ENCODE results near the gene LILRA2. TPM values are rescaled to one million over a fixed set of nuclear protein-coding genes. Genes with fewer than 3 reads are reported as not detected.

Gene LILRA2
- total RNA-seq, 1 experiment from 2014 or later = not detected

GRCh38 chr19:54535601-54536000 lies 38.0 kb upstream of the LILRA2 start:
- no peak for ATAC-seq

GRCh38 chr19:54536956-54537355 lies 36.6 kb upstream of the LILRA2 start:
- Mint-ChIP-seq H3K36me3 (peaks cover 56% of the 10 kb centered on the region), H3K4me3 (no peak overlapping the region), H3K4me1 (no peaks in the 10 kb centered on the region), H3K9me3 (peaks cover 75% of the 10 kb centered on the region), H3K27me3 (ENCODE audit: low read depth) (peaks cover 28% of the 10 kb centered on the region), H3K27ac (no peak overlapping the region)
- ChIA-PET CTCF (no interaction called here), POLR2A (no interaction called here)
- no peak for TF ChIP-seq CTCF (IDR thresholded peaks at IDR 0.05)
- ATAC-seq (no peak), DNase-seq (ENCODE audit: low spot score) (no peak)

More at GRCh38 chr19:54535601-54536000, 38.0 kb upstream of the LILRA2 start:
- H3K4me1 Mint-ChIP-seq = no peaks in the 10 kb centered on the region
- CTCF ChIA-PET = no interaction called here
- H3K27ac Mint-ChIP-seq = no peak overlapping the region
- no peak for DNase-seq (ENCODE audit: low spot score)
- H3K9me3 Mint-ChIP-seq = peaks cover 77% of the 10 kb centered on the region
- H3K4me3 Mint-ChIP-seq = no peak overlapping the region
- peaks cover 55% of the 10 kb centered on the region for H3K36me3 Mint-ChIP-seq
- H3K27me3 Mint-ChIP-seq (ENCODE audit: low read depth) = peaks cover 25% of the 10 kb centered on the region
- POLR2A ChIA-PET = no interaction called here
- TF ChIP-seq CDX4 (CRISPR knock-in tag; IDR thresholded peaks at IDR 0.05; ENCODE audit: borderline replicate concordance) (no peak), ZNF512 (CRISPR knock-in tag; IDR thresholded peaks at IDR 0.05; ENCODE audit: borderline replicate concordance) (no peak), MYBL2 (CRISPR knock-in tag; IDR thresholded peaks at IDR 0.05) (no peak), MLX (CRISPR knock-in tag; IDR thresholded peaks at IDR 0.05) (no peak), OVOL2 (CRISPR knock-in tag; IDR thresholded peaks at IDR 0.05; ENCODE audit: borderline replicate concordance) (no peak), PREB (CRISPR knock-in tag; IDR thresholded peaks at IDR 0.05; ENCODE audit: borderline replicate concordance) (no peak), NR1H2 (CRISPR knock-in tag; IDR thresholded peaks at IDR 0.05) (no peak), FOXP1 (CRISPR knock-in tag; IDR thresholded peaks at IDR 0.05; ENCODE audit: borderline replicate concordance) (no peak)

- ChIA-PET CTCF (no interaction called here), POLR2A (no interaction called here)
- ATAC-seq (no peak), DNase-seq (ENCODE audit: low spot score) (no peak)
- Mint-ChIP-seq H3K27me3 (ENCODE audit: low read depth) (peaks cover 30% of the 10 kb centered on the region), H3K36me3 (peaks cover 57% of the 10 kb centered on the region), H3K4me3 (no peak overlapping the region), H3K9me3 (peaks cover 73% of the 10 kb centered on the region), H3K27ac (no peak overlapping the region), H3K4me1 (no peaks in the 10 kb centered on the region)
- TF ChIP-seq TEAD4 (CRISPR knock-in tag; IDR thresholded peaks at IDR 0.05) = no peak
- TF ChIP-seq ZNF317 (CRISPR knock-in tag; IDR thresholded peaks at IDR 0.05; ENCODE audit: borderline replicate concordance, low read depth) = no peak
- no peak for TF ChIP-seq FOXK1 (CRISPR knock-in tag; IDR thresholded peaks at IDR 0.05)
- TF ChIP-seq ZNF416 (CRISPR knock-in tag; IDR thresholded peaks at IDR 0.05) = no peak
- TF ChIP-seq FOXP4 (CRISPR knock-in tag; IDR thresholded peaks at IDR 0.05) = no peak
- TF ChIP-seq SOX15 (CRISPR knock-in tag; IDR thresholded peaks at IDR 0.05) = no peak
- no peak for TF ChIP-seq MXD4 (CRISPR knock-in tag; IDR thresholded peaks at IDR 0.05; ENCODE audit: borderline replicate concordance)
These were observed 31.9 kb upstream of the LILRA2 start for GRCh38 chr19:54541712-54542111.

Measured in WTC11 (cell line).